RWPE1 (cell line): ENCODE data around the gene HLA-E.

ENCODE experiments used
- CTCF ChIA-PET: fragments of 350-600 bp; sonication (Branson Sonifier 250); formaldehyde crosslinking; extraction: SDS; loops from one replicate; lab custom pipeline; 2021; lab: Yijun Ruan, JAX
- POLR2A ChIA-PET: fragments of 400-600 bp; formaldehyde crosslinking; extraction: SDS; loops from one replicate; lab custom pipeline; 2020; ENCODE audit warnings: antibody characterized with exemption; ENCODE audit not compliant: low non-redundant PET; lab: Yijun Ruan, JAX
- DNase-seq: peaks from one replicate; pipeline ENCODE4 v3.0.0; 2012; ENCODE audit warnings: low spot score
- H3K27ac ChIP-seq: fragments of 450-650 bp; 2 replicates; pipeline ENCODE4 v1.5.1; 2017
- TF ChIP-seq, protein P1 (sequence below): fragments of 450-650 bp; conservative IDR thresholded peaks from 2 replicates; pipeline ENCODE4 v1.5.1; 2017; ENCODE audit warnings: low read depth, mild to moderate bottlenecking

The HLA-E gene

DNA sequence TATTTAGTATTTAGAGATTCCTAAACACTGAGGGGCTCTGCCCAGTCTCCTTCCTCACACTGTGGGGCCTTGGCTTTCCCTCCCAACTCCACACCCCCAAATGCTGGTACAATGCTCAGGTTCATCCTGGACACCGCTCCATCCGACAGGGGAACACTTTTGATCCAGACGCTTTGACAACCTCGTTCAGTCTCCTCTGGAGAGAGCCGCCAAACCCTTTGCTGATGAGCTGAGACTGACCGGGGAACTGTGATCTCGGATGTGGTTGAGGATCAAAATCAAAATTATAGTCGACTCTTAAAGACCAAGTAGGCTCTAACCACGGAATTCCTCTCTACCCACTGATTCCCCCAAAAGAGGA is 38.8 kb upstream of the HLA-E start:
- H3K27ac ChIP-seq: no peak overlapping the region
- ChIA-PET CTCF (no interaction called here), POLR2A (no interaction called here)
- TF ChIP-seq, protein P1, sequence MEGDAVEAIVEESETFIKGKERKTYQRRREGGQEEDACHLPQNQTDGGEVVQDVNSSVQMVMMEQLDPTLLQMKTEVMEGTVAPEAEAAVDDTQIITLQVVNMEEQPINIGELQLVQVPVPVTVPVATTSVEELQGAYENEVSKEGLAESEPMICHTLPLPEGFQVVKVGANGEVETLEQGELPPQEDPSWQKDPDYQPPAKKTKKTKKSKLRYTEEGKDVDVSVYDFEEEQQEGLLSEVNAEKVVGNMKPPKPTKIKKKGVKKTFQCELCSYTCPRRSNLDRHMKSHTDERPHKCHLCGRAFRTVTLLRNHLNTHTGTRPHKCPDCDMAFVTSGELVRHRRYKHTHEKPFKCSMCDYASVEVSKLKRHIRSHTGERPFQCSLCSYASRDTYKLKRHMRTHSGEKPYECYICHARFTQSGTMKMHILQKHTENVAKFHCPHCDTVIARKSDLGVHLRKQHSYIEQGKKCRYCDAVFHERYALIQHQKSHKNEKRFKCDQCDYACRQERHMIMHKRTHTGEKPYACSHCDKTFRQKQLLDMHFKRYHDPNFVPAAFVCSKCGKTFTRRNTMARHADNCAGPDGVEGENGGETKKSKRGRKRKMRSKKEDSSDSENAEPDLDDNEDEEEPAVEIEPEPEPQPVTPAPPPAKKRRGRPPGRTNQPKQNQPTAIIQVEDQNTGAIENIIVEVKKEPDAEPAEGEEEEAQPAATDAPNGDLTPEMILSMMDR: no peak
- no peak for DNase-seq

- H3K27ac ChIP-seq: no peak overlapping the region
- CTCF ChIA-PET: interaction anchor here (0.6 to 0.8 kb wide), 2 partner anchors 87 kb away, joined by 3 to 4 read pairs; no protein-coding TSS in a partner anchor
- DNase-seq: no peak
- TF ChIP-seq, protein P1: no peak
- POLR2A ChIA-PET: no interaction called here
Observed at GRCh38 chr6:30450909-30451841, 38.1 kb upstream of the HLA-E start.

GRCh38 chr6:30452736-30453507 is 36.4 kb upstream of the HLA-E start:
- DNase-seq: no peak
- H3K27ac ChIP-seq: no peak overlapping the region
- POLR2A ChIA-PET: no interaction called here
- TF ChIP-seq, protein P1: no peak
- CTCF ChIA-PET: interaction anchor here (0.5 to 1.5 kb wide), 19 partner anchors 9 to 702 kb away, joined by 3 to 15 read pairs (median 4); no protein-coding TSS in a partner anchor

- ChIA-PET CTCF (interaction anchor here (0.6 to 1.5 kb wide), 21 partner anchors 9 to 669 kb away, joined by 3 to 15 read pairs (median 4); no protein-coding TSS in a partner anchor), POLR2A (no interaction called here)
- peak; percentile 88 for DNase-seq
- TF ChIP-seq, protein P1: peak; percentile 83
- no peak overlapping the region for H3K27ac ChIP-seq
Observed at GRCh38 chr6:30453508-30454116, 35.7 kb upstream of the HLA-E start.

DNA sequence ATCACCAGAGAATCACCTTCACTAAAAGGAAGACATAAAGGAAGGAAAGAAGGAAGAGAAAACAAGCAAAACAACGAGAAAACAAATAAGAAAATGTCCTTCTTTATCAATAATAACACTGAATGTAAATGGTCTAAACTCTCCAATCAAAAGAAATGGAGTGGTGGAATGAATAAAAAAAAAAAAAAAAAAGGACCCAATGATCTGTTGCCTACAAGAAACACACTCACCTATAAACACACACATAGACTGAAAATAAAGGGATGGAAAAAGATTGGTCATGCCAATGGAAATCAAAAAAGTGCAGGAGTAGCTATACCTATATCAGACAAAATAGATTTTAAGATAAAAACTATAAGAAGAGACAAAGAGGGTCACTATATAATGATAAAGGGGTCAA is 30.2 kb upstream of the HLA-E start:
- POLR2A ChIA-PET: no interaction called here
- CTCF ChIA-PET: no interaction called here
- DNase-seq: no peak
- no peak overlapping the region for H3K27ac ChIP-seq
- TF ChIP-seq, protein P1: no peak

DNA sequence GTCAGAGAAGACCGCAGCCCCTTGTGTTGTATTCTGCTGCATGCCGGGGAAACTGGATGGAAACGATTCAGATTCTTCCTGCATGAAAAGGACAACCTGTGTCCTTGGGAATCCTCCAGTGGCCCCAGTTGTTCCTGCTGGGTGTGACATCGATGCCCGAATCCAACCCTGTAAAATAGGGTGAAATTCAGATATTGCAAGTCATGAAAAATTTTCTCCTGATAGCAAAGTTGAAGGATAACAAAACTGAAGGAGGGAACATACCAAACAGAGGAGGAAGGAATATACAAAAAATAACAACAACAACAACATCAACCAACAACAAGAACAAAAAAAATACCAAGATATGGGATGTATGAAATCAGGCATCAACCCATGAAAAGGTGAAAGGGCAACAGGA is 28.3 kb upstream of the HLA-E start:
- TF ChIP-seq, protein P1: no peak
- ChIA-PET POLR2A (no interaction called here), CTCF (no interaction called here)
- no peak for DNase-seq
- H3K27ac ChIP-seq: no peak overlapping the region
